C4-2B (cell line): ENCODE results near the gene SLC25A34.

Source experiments
- CTCF ChIP-seq: fragments of 450-650 bp; conservative IDR thresholded peaks from 2 replicates; pipeline ENCODE4 v1.5.1; 2017; ENCODE audit warnings: mild to moderate bottlenecking
- ZFX ChIP-seq: fragments of 450-650 bp; IDR thresholded peaks from 2 replicates; pipeline ENCODE4 v1.6.1; 2017

DNA sequence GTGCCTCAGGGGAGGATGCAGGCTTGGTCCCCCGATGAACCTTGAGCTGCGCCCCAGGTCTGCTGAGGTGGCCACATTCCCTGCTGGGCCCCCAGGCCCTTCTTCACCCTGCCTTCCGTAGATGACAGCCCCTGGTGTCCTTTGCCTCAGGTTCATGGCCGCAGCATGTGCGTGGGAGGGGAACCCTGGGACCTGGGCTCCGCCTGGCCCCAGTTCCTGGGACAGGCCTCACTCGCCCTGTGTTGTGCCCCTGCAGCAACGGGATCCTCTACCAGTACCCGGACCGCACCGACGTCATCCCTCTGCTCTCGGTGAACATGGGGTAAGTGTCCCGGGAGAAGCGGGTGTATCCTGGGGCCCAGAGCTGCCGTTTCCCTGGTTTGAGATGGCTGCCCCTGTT lies 5.1 kb upstream of the SLC25A34 start:
- no peak for TF ChIP-seq CTCF
- no peak for TF ChIP-seq ZFX
